Sigmoid colon (tissue), 7 donors: Measurements from ENCODE around the gene PTPRE. TPM values are rescaled to one million over a fixed set of nuclear protein-coding genes. Genes with fewer than 3 reads are reported as not detected.

Source experiments
- DNase-seq: peaks from one replicate; pipeline ENCODE4 v3.0.0-alpha.2; 2019
- H3K27ac ChIP-seq, 4 donors: fragments of 200-600 bp; sonication (generic); one replicate each; pipeline ENCODE4 v1.5.1; 2016 to 2019; ENCODE audit warnings: mild to moderate bottlenecking in 1 of 4
- H3K27me3 ChIP-seq, 3 donors: fragments of 200-600 bp; sonication (generic); one replicate each; pipeline ENCODE4 v1.5.1; 2019; ENCODE audit warnings: mild to moderate bottlenecking in 1 of 3
- H3K36me3 ChIP-seq, 4 donors: fragments of 200-600 bp; sonication (generic); one replicate each; pipeline ENCODE4 v1.5.1; 2016 to 2019
- H3K4me1 ChIP-seq, 4 donors: fragments of 200-600 bp; sonication (generic); one replicate each; pipeline ENCODE4 v1.5.1; 2017 to 2019
- H3K4me3 ChIP-seq, 4 donors: fragments of 200-600 bp; sonication (generic); one replicate each; pipeline ENCODE4 v1.5.1; 2017 to 2019; ENCODE audit warnings: mild to moderate bottlenecking in 2 of 4, moderate library complexity in 1 of 4
- H3K9me3 ChIP-seq, 4 donors: fragments of 200-600 bp in 3 of 4; sonication (generic) in 3 of 4; one replicate each; pipeline versions ENCODE4 v1.5.1 to v1.6.1; 2013 to 2019
- EP300 ChIP-seq, 4 donors: sonication (generic); formaldehyde crosslinking; IDR thresholded peaks; one replicate each; pipeline ENCODE4 v1.6.1; 2017; ENCODE audit warnings: antibody characterized with exemption in 4 of 4
- POLR2A ChIP-seq, 2 donors: fragments of 450-650 bp; IDR thresholded peaks; one replicate each; pipeline ENCODE4 v1.6.1; 2016; ENCODE audit warnings: antibody characterized with exemption in 2 of 2, mild to moderate bottlenecking in 2 of 2, moderate library complexity in 2 of 2
- POLR2AphosphoS5 ChIP-seq, 4 donors: sonication (generic); formaldehyde crosslinking; IDR thresholded peaks; one replicate each; pipeline ENCODE4 v1.6.1; 2017; ENCODE audit warnings: antibody characterized with exemption in 4 of 4
- WGBS, 2 donors: extraction: QIAGEN DNeasy Blood & Tissue Kit; methylation state at CpG; one replicate each; pipeline ENCODE4 v1.1.7; 2013; 5-methylcytosine and 5-hydroxymethylcytosine counted together
- intact Hi-C: fragments of 100-400 bp; cut with DNase I; formaldehyde crosslinking; loops from one replicate; pipeline ENCODE4 v1.15.1; 2023
- polyA plus RNA-seq, 3 donors: library from polyadenylated mRNA; stranded (reverse); fragments of 200-250 nt; gene quantifications; one replicate each; pipeline ENCODE4 v1.2.3, GENCODE V29; 2013
- total RNA-seq, 4 donors: library from RNA; depleted of rRNA; stranded (reverse); fragments of >200 nt; gene quantifications; one replicate each; pipeline ENCODE4 v1.1.0, GENCODE V29; 2016
- TF ChIP-seq, protein P1 (sequence below), 4 experiments: fragments of 450-650 bp in 3 of 4; fragments of 200-600 bp in 1 of 4; IDR thresholded peaks; one replicate each; pipeline ENCODE4 v1.5.1; 2016 to 2019; ENCODE audit warnings: antibody characterized with exemption in 4 of 4, mild to moderate bottlenecking in 3 of 4, moderate library complexity in 2 of 4
- donor health status: healthy with polysubstance abuse.
- donor health status: Bipolar disorder and iron deficiency.
- donor health status: healthy.

PTPRE gene
- total and polyA plus RNA-seq, 7 donors, result 4.2 to 17.9 (median 11.9) TPM

DNA sequence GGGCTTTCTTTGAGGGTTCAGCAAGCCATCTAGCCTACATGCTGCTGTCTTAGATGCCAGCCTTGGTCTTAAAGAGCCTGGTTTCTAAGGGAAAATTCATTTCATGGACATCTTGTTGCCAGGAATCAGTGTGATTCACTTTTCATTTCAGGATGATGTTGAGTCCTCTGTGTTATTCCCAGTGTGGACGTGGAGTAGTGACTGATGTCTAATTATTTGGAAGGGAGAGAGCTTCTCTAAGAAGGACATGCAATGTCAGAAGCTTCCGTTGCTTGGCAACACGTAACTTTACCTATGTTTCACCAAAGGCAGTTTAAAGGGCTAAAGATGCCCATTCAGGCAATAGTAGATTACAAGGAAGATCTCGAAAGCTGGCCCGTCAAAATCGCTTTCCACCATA is 89.0 kb downstream of the PTPRE start:
- TF ChIP-seq, protein P1, sequence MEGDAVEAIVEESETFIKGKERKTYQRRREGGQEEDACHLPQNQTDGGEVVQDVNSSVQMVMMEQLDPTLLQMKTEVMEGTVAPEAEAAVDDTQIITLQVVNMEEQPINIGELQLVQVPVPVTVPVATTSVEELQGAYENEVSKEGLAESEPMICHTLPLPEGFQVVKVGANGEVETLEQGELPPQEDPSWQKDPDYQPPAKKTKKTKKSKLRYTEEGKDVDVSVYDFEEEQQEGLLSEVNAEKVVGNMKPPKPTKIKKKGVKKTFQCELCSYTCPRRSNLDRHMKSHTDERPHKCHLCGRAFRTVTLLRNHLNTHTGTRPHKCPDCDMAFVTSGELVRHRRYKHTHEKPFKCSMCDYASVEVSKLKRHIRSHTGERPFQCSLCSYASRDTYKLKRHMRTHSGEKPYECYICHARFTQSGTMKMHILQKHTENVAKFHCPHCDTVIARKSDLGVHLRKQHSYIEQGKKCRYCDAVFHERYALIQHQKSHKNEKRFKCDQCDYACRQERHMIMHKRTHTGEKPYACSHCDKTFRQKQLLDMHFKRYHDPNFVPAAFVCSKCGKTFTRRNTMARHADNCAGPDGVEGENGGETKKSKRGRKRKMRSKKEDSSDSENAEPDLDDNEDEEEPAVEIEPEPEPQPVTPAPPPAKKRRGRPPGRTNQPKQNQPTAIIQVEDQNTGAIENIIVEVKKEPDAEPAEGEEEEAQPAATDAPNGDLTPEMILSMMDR (IDR thresholded peaks at IDR 0.05), result no peak
- TF ChIP-seq EP300 (IDR thresholded peaks at IDR 0.05) (no peak), POLR2AphosphoS5 (IDR thresholded peaks at IDR 0.05) (no peak), POLR2A (IDR thresholded peaks at IDR 0.05) (no peak)
- 93 to 94% methylated on average over 6 of the region's 6 CpGs for WGBS, 2 donors
- intact Hi-C loops, result no loop called here
- peaks cover 0 to 21% (median 7%) of the 10 kb centered on the region in 4 donors for H3K4me1 ChIP-seq
- no peaks in the 10 kb centered on the region for H3K36me3 ChIP-seq
- no peak overlapping the region for H3K4me3 ChIP-seq
- DNase-seq, result no peak
- H3K9me3 ChIP-seq, result no peaks in the 10 kb centered on the region
- no peaks in the 10 kb centered on the region for H3K27me3 ChIP-seq
- peak overlapping the region; percentile 37 to 64 (median 56) for H3K27ac ChIP-seq

DNA sequence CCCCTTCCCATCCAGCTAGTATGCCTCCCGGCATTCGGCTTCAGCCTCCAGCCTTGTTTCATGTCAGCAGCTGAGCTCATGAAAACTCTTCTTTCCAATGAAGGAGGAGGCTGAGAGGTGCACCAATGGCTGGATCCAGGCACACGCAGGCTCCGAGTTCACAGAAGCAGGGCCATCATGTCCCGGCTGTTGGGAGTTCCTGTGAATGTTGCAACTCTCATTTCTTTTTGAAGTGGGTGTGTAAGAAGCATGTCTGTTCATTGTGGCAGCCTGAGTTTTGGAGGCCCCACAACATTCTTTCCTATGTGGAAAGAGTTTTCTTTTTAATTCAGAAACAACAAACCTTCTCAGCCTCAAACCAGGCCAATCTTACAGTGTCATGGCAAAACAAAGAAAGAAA is 89.7 kb downstream of the PTPRE start:
- H3K9me3 ChIP-seq, result no peaks in the 10 kb centered on the region
- no peaks in the 10 kb centered on the region for H3K27me3 ChIP-seq
- intact Hi-C loops, result no loop called here
- TF ChIP-seq POLR2AphosphoS5 (IDR thresholded peaks at IDR 0.05), result peak in 3 of 4 donors; percentile 32 to 57 (median 51)
- no peak for TF ChIP-seq POLR2A (IDR thresholded peaks at IDR 0.05)
- no peak for TF ChIP-seq EP300 (IDR thresholded peaks at IDR 0.05)
- peaks cover 0 to 18% (median 5%) of the 10 kb centered on the region in 4 donors for H3K4me1 ChIP-seq
- no peaks in the 10 kb centered on the region for H3K36me3 ChIP-seq
- DNase-seq, result peak; percentile 88
- 85 to 89% methylated on average over 5 of the region's 5 CpGs for WGBS, 2 donors
- no peak overlapping the region for H3K4me3 ChIP-seq
- peak overlapping the region; percentile 47 to 69 (median 64) for H3K27ac ChIP-seq

DNA sequence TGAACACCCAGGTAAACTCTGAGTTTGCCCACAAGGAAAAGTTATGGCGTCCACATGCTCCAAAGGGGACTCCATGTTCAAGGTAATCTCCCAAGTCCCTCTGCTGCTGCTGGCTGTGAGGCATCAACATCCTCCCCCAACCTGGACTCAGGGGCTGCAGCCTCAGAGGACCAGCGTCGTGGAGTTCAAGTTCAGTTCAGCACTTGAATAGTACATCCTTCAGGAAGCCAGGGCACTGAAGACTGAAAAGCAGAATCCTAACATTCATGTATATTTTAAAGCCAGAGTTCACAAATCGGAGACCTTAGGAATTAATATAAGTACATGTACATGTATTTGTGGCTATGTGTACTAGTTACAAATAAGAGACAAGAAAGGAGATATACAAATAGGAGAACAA is 90.4 kb downstream of the PTPRE start:
- intact Hi-C loops, result no loop called here
- no peaks in the 10 kb centered on the region for H3K36me3 ChIP-seq
- H3K27me3 ChIP-seq, result no peaks in the 10 kb centered on the region
- H3K4me1 ChIP-seq, result peaks cover 0 to 14% (median 5%) of the 10 kb centered on the region in 4 donors
- DNase-seq, result peak; percentile 27
- H3K4me3 ChIP-seq, result no peak overlapping the region
- WGBS, 2 donors, result 66 to 87% methylated on average over 4 of the region's 4 CpGs
- peak overlapping the region; percentile 47 to 69 (median 64) for H3K27ac ChIP-seq
- TF ChIP-seq POLR2AphosphoS5 (IDR thresholded peaks at IDR 0.05), result no peak
- TF ChIP-seq EP300 (IDR thresholded peaks at IDR 0.05), result no peak
- no peak for TF ChIP-seq POLR2A (IDR thresholded peaks at IDR 0.05)
- TF ChIP-seq, protein P1 (IDR thresholded peaks at IDR 0.05), result no peak
- H3K9me3 ChIP-seq, result no peaks in the 10 kb centered on the region

DNA sequence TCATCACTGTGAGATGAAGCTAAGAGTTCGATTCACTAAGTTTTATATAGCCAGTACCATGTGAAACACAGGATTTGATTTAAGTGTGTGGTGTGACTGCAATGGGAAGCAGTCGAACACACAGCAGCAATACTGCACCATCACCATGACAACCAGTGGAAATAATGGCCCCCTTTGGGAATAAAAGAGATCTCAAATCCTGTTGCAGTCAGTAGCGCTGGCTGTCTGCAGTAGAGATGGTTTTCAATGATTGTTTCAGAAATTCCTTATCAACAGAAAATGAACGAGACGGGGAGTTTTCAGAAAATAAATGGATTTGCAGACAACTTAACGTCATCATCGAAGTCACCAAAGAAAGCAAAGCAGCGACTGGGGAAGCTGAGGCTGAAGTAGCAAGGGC is 91.0 kb downstream of the PTPRE start:
- H3K27me3 ChIP-seq, result no peaks in the 10 kb centered on the region
- H3K4me1 ChIP-seq, result peaks cover 0 to 14% (median 5%) of the 10 kb centered on the region in 4 donors
- H3K36me3 ChIP-seq, result no peaks in the 10 kb centered on the region
- H3K4me3 ChIP-seq, result no peak overlapping the region
- no peaks in the 10 kb centered on the region for H3K9me3 ChIP-seq
- H3K27ac ChIP-seq, result peak overlapping the region in 3 of 4 donors; percentile 47 to 69 (median 64)
- peak; percentile 29 for DNase-seq
- intact Hi-C loops, result no loop called here
- TF ChIP-seq, protein P1 (IDR thresholded peaks at IDR 0.05), result no peak
- TF ChIP-seq POLR2A (IDR thresholded peaks at IDR 0.05) (no peak), EP300 (IDR thresholded peaks at IDR 0.05) (no peak), POLR2AphosphoS5 (IDR thresholded peaks at IDR 0.05) (no peak)
- 77 to 90% methylated on average over 8 of the region's 8 CpGs for WGBS, 2 donors

DNA sequence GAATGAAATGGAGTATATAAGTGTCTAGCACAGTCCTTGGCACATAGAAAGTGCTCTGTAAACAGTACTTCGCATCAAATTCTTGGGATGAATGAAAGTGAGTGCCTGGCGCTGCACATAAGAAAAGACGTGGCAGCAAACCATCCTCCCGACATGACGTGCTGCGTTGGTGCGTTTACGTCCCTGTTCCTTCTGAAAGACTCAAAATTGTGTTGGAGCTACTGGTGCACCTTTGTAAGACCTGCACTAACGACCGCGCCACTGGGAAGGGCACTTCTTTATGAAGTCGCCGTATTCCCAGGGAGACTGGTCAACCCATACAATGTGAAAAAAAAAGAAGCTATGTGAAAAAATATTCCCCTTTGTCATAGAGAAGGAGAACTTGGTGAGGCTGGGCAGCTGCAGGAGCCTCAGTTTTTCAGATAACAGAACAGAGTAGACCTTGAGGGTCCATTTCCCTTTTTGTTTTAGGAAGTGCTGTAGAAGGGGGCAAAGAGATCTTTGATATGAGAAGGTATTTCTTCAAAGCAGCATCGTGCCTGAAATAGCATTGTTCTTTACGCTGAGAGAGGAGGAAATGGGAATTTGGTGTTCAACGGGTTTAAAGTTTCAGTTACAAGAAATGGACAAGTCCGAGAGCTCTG is 91.7 kb downstream of the PTPRE start:
- no peaks in the 10 kb centered on the region for H3K27me3 ChIP-seq
- peaks cover 0 to 14% (median 5%) of the 10 kb centered on the region in 4 donors for H3K4me1 ChIP-seq
- DNase-seq, result peak; percentile 46
- intact Hi-C loops, result no loop called here
- TF ChIP-seq POLR2A (IDR thresholded peaks at IDR 0.05), result no peak
- TF ChIP-seq POLR2AphosphoS5 (IDR thresholded peaks at IDR 0.05), result no peak
- no peak for TF ChIP-seq EP300 (IDR thresholded peaks at IDR 0.05)
- TF ChIP-seq, protein P1 (IDR thresholded peaks at IDR 0.05), result no peak
- H3K27ac ChIP-seq, result peak overlapping the region in 2 of 4 donors; percentile 64 to 69
- no peaks in the 10 kb centered on the region for H3K9me3 ChIP-seq
- H3K36me3 ChIP-seq, result no peaks in the 10 kb centered on the region
- WGBS, 2 donors, result 78 to 89% methylated on average over 17 of the region's 17 CpGs
- no peak overlapping the region for H3K4me3 ChIP-seq
